ENCODE measurements around the gene DCAF15. TPM values are rescaled to one million over a fixed set of nuclear protein-coding genes. Genes with fewer than 3 reads are reported as not detected.

DCAF15 gene
- total and polyA plus RNA-seq, 3 donors from 2014 or later = 79.3 to 151 (median 82.6) TPM

DNA sequence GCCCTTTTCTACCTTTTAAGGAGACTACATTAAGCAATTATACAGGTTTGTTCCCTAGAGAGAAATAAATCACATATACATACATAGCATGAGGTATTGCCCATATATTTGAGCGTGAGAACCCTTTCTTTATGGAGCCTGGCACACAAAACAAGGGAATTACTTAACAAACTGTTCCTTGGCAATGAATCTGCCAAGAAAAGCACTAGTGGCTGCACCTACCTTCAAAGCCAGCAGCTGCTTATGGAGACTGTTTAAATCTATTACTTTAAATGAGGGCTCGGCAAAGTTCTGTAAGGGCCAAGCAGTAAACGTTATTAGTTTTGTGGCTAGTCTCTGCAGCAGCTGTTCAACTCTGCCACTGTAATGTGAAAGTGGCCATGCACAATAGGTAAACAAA lies 46.8 kb downstream of the DCAF15 start:
- Histone ChIP-seq H3K27me3 (no peaks in the 10 kb centered on the region), H3K27ac (no peak overlapping the region), H3K4me1 (peaks cover 7% of the 10 kb centered on the region), H3K9me3 (no peaks in the 10 kb centered on the region), H3K4me3 (no peak overlapping the region), H3K36me3 (ENCODE audit: low read depth, missing control alignments) (no peaks in the 10 kb centered on the region)
- WGBS, 2 donors = 95 to 96% methylated on average over 3 of the region's 3 CpGs
- no peak for DNase-seq
- no peak for TF ChIP-seq POLR2A (IDR thresholded peaks at IDR 0.05)
- TF ChIP-seq, protein P1, sequence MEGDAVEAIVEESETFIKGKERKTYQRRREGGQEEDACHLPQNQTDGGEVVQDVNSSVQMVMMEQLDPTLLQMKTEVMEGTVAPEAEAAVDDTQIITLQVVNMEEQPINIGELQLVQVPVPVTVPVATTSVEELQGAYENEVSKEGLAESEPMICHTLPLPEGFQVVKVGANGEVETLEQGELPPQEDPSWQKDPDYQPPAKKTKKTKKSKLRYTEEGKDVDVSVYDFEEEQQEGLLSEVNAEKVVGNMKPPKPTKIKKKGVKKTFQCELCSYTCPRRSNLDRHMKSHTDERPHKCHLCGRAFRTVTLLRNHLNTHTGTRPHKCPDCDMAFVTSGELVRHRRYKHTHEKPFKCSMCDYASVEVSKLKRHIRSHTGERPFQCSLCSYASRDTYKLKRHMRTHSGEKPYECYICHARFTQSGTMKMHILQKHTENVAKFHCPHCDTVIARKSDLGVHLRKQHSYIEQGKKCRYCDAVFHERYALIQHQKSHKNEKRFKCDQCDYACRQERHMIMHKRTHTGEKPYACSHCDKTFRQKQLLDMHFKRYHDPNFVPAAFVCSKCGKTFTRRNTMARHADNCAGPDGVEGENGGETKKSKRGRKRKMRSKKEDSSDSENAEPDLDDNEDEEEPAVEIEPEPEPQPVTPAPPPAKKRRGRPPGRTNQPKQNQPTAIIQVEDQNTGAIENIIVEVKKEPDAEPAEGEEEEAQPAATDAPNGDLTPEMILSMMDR (IDR thresholded peaks at IDR 0.05) = no peak
- intact Hi-C loops (cut with DNase I; ENCODE audit: low total_unique reads) = no loop called here

- peaks cover 20% of the 10 kb centered on the region for H3K4me1 ChIP-seq
- no peaks in the 10 kb centered on the region for H3K27me3 ChIP-seq
- H3K36me3 ChIP-seq (ENCODE audit: low read depth, missing control alignments) = no peaks in the 10 kb centered on the region
- intact Hi-C loops (cut with DNase I; ENCODE audit: low total_unique reads) = no loop called here
- H3K9me3 ChIP-seq = no peaks in the 10 kb centered on the region
- DNase-seq = no peak
- H3K27ac ChIP-seq = no peak overlapping the region
- TF ChIP-seq POLR2A (IDR thresholded peaks at IDR 0.05) = no peak
- TF ChIP-seq, protein P1 (IDR thresholded peaks at IDR 0.05) = no peak
- 81 to 83% methylated on average over 12 to 13 of the region's 13 CpGs for WGBS, 2 donors
- no peak overlapping the region for H3K4me3 ChIP-seq
These were observed 48.5 kb downstream of the DCAF15 start for GRCh38 chr19:14000691-14001375.

DNA sequence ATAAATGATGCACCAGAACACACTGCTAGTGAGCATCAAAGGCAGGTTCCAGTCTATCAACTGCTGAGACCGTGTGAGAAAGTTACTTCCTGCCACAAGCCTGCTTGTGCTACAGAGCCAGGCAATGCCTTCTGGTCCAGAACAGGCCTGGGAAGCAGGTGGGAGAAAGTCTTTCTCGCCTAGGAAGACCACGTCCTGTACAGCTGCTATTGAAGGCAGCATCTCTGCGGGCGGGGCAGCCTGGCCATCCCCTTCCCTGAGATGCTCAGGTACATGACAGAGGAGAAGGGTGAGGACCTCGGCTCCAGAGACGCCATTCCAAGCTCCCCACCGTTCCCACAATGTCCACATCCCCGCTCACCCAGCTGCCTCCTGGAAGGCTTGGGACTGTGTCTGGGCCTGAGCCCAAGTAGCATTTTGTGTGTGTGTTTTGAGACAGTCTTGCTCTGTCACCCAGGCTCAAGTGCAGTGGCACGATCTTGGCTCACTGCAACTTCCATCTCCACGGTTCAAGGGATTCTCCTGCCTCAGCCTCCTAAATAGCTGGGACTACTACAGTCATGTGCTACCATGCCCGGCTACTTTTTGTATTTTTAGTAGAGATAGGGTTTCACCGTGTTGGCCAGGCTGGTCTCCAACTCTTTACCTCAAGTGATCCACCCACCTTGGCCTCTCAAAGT lies 50.4 kb downstream of the DCAF15 start:
- H3K9me3 ChIP-seq = no peaks in the 10 kb centered on the region
- intact Hi-C loops (cut with DNase I; ENCODE audit: low total_unique reads) = no loop called here
- 64 to 68% methylated on average over 13 of the region's 13 CpGs for WGBS, 2 donors
- peaks cover 23% of the 10 kb centered on the region for H3K4me1 ChIP-seq
- no peak overlapping the region for H3K4me3 ChIP-seq
- H3K27ac ChIP-seq = peak overlapping the region; percentile 47 to 94
- TF ChIP-seq POLR2A (IDR thresholded peaks at IDR 0.05) = no peak
- TF ChIP-seq, protein P1 (IDR thresholded peaks at IDR 0.05) = no peak
- no peaks in the 10 kb centered on the region for H3K36me3 ChIP-seq (ENCODE audit: low read depth, missing control alignments)
- DNase-seq = no peak
- H3K27me3 ChIP-seq = no peaks in the 10 kb centered on the region

- WGBS, 2 donors = 51 to 55% methylated on average over 9 to 10 of the region's 10 CpGs
- no peak for DNase-seq
- Histone ChIP-seq H3K27ac (peak overlapping the region; percentile 92 to 94), H3K9me3 (no peaks in the 10 kb centered on the region), H3K36me3 (ENCODE audit: low read depth, missing control alignments) (no peaks in the 10 kb centered on the region), H3K4me3 (no peak overlapping the region), H3K27me3 (no peaks in the 10 kb centered on the region), H3K4me1 (peaks cover 23% of the 10 kb centered on the region)
- intact Hi-C loops (cut with DNase I; ENCODE audit: low total_unique reads) = no loop called here
- TF ChIP-seq POLR2A (IDR thresholded peaks at IDR 0.05) = no peak
- TF ChIP-seq, protein P1 (IDR thresholded peaks at IDR 0.05) = no peak
These were observed 51.1 kb downstream of the DCAF15 start for GRCh38 chr19:14003251-14004055.
